VCaP (cell line): ENCODE measurements around the gene FRMPD1.
"Not testable (repeated sequence)": the region's sequence is repeated elsewhere in the genome, so short reads cannot be mapped to it uniquely, and the experiment has no call there.

Experiments
- H3K27ac ChIP-seq: fragments of 450-650 bp; 2 replicates; pipeline ENCODE4 v1.5.1; 2017
- CTCF ChIP-seq: fragments of 450-650 bp; conservative IDR thresholded peaks from 2 replicates; pipeline ENCODE4 v1.5.1; 2017; ENCODE audit warnings: mild to moderate bottlenecking, moderate library complexity

FRMPD1 gene

GRCh38 chr9:37761511-37761910, 110.8 kb downstream of the FRMPD1 start:
- no peak for TF ChIP-seq CTCF
- H3K27ac ChIP-seq = no peak overlapping the region

GRCh38 chr9:37765263-37765662, 114.5 kb downstream of the FRMPD1 start:
- not testable (repeated sequence) for H3K27ac ChIP-seq

GRCh38 chr9:37769306-37769705, 118.6 kb downstream of the FRMPD1 start:
- no peak for TF ChIP-seq CTCF
- no peak overlapping the region for H3K27ac ChIP-seq

GRCh38 chr9:37769995-37770394, 119.2 kb downstream of the FRMPD1 start:
- TF ChIP-seq CTCF = no peak
- H3K27ac ChIP-seq = no peak overlapping the region

- no peak overlapping the region for H3K27ac ChIP-seq
- no peak for TF ChIP-seq CTCF
Measured at GRCh38 chr9:37775216-37775919, 124.6 kb downstream of the FRMPD1 start.

GRCh38 chr9:37776328-37776727, 125.6 kb downstream of the FRMPD1 start:
- H3K27ac ChIP-seq = no peak overlapping the region
- TF ChIP-seq CTCF = no peak

GRCh38 chr9:37778534-37778933, 127.8 kb downstream of the FRMPD1 start:
- H3K27ac ChIP-seq = no peak overlapping the region
- no peak for TF ChIP-seq CTCF

GRCh38 chr9:37784291-37784615, 133.5 kb downstream of the FRMPD1 start:
- H3K27ac ChIP-seq = peak overlapping the region; percentile 87
- TF ChIP-seq CTCF = no peak
